Activated CD8-positive, alpha-beta memory T cell treated with anti-CD3 and anti-CD28 coated beads for 1 hour (primary cell): ENCODE measurements around the gene STMN3.

Source experiments
- DNase-seq, 2 donors: peaks; one replicate each; pipeline ENCODE4 v3.0.0-alpha.2; 2020; ENCODE audit warnings: low read depth in 1 of 2; ENCODE audit errors: extremely low read depth in 1 of 2

Gene STMN3

GRCh38 chr20:63591147-63591533, 62.1 kb downstream of the STMN3 start:
- no peak for DNase-seq

GRCh38 chr20:63590218-63591146, 62.7 kb downstream of the STMN3 start:
- DNase-seq: no peak
